Fibroblast of lung (primary cell): ENCODE measurements around the gene PKN3. TPM values are rescaled to one million over a fixed set of nuclear protein-coding genes. Genes with fewer than 3 reads are reported as not detected.
A peak's percentile ranks its signal among the peaks of the same experiment; 100 is the strongest.

Experiments
- DNase-seq, 2 donors: peaks; one replicate each; pipeline versions ENCODE4 v3.0.0 to v3.0.0-alpha.2; 2010; ENCODE audit warnings: low read depth in 2 of 2
- H2AFZ ChIP-seq: 2 replicates; pipeline ENCODE4 v1.5.1; 2012; ENCODE audit warnings: low read length, control low read depth, inconsistent platforms
- H3K27ac ChIP-seq: 2 replicates; pipeline ENCODE4 v1.5.1; 2011; ENCODE audit warnings: low read length, control low read depth; ENCODE audit not compliant: insufficient read depth
- H3K27me3 ChIP-seq: 2 replicates; pipeline ENCODE4 v1.5.1; 2011; ENCODE audit warnings: mild to moderate bottlenecking, low read length; ENCODE audit not compliant: control insufficient read depth, insufficient read depth
- H3K36me3 ChIP-seq: 2 replicates; pipeline ENCODE4 v1.5.1; 2011; ENCODE audit warnings: low read length; ENCODE audit not compliant: control insufficient read depth, insufficient read depth
- H3K4me1 ChIP-seq: 2 replicates; pipeline ENCODE4 v1.5.1; 2011; ENCODE audit warnings: low read length; ENCODE audit not compliant: control insufficient read depth, insufficient read depth; ENCODE audit errors: extremely low read depth
- H3K4me2 ChIP-seq: 2 replicates; pipeline ENCODE4 v1.5.1; 2011; ENCODE audit warnings: low read length, control low read depth; ENCODE audit not compliant: insufficient read depth; ENCODE audit errors: extremely low read depth
- H3K4me3 ChIP-seq, 4 experiments: fragments of 200-600 bp in 1 of 4; sonication (generic) in 1 of 4; replicated peaks in 1 of 4; 2 replicates each; pipeline ENCODE4 v1.5.1; 2011 to 2016; ENCODE audit warnings: low read length in 4 of 4, low read depth in 3 of 4, mild to moderate bottlenecking in 3 of 4, control low read depth in 2 of 4, inconsistent platforms in 1 of 4, mixed read lengths in 1 of 4; ENCODE audit not compliant: insufficient read depth in 1 of 4; ENCODE audit errors: control extremely low read depth in 1 of 4
- H3K79me2 ChIP-seq: 2 replicates; pipeline ENCODE4 v1.5.1; 2012; ENCODE audit warnings: mild to moderate bottlenecking, low read length, inconsistent platforms; ENCODE audit not compliant: control insufficient read depth, insufficient read depth
- H3K9ac ChIP-seq: 2 replicates; pipeline ENCODE4 v1.5.1; 2011; ENCODE audit warnings: mild to moderate bottlenecking, low read length, control low read depth; ENCODE audit not compliant: insufficient read depth
- H3K9me3 ChIP-seq: 2 replicates; pipeline ENCODE4 v1.5.1; 2012; ENCODE audit warnings: low read depth, low read length; ENCODE audit not compliant: control insufficient read depth, insufficient read depth
- H4K20me1 ChIP-seq: 2 replicates; pipeline ENCODE4 v1.5.1; 2011; ENCODE audit warnings: low read length; ENCODE audit not compliant: control insufficient read depth, insufficient read depth; ENCODE audit errors: extremely low read depth
- CTCF ChIP-seq, 2 donors: IDR thresholded peaks in 1 of 2; conservative IDR thresholded peaks in 1 of 2; 1 replicate in 1 of 2; 2 replicates in 1 of 2; pipeline ENCODE4 v1.5.1; 2011 to 2012; ENCODE audit warnings: low read length in 2 of 2, control low read depth in 1 of 2, inconsistent platforms in 1 of 2, low read depth in 1 of 2, mild to moderate bottlenecking in 1 of 2
- EZH2 ChIP-seq: IDR thresholded peaks from 2 replicates; pipeline ENCODE4 v1.5.1; 2012; ENCODE audit warnings: low read length, control low read depth, mild to moderate bottlenecking; ENCODE audit errors: missing control alignments
- polyA plus RNA-seq, 2 donors: library from polyadenylated mRNA; depleted of rRNA in 1 of 2; stranded (reverse) in 1 of 2; unstranded in 1 of 2; fragments of >200 nt; gene quantifications; 2 replicates each; pipeline ENCODE4 v1.2.1, GENCODE V29; 2011 to 2012; ENCODE audit warnings: missing spikeins in 1 of 2
- total RNA-seq: library from RNA; depleted of rRNA; stranded (reverse); fragments of >200 nt; gene quantifications from 2 replicates; pipeline ENCODE4 v1.2.1, GENCODE V29; 2014

PKN3 gene
- total and polyA plus RNA-seq, 2 donors (not counting 1 experiment from before 2014, with no cell fraction given): 1.7 to 1.8 TPM

GRCh38 chr9:128733256-128733655 lies 31.0 kb downstream of the PKN3 start:
- H3K79me2 ChIP-seq: no peaks in the 10 kb centered on the region
- no peaks in the 10 kb centered on the region for H3K27me3 ChIP-seq
- no peaks in the 10 kb centered on the region for H3K4me1 ChIP-seq
- H3K4me2 ChIP-seq: peak overlapping the region; percentile 2
- DNase-seq: peak; percentile 80 to 85
- H3K36me3 ChIP-seq: peaks cover 8% of the 10 kb centered on the region
- no peak overlapping the region for H3K4me3 ChIP-seq
- H3K27ac ChIP-seq: no peak overlapping the region
- H2AFZ ChIP-seq: peak overlapping the region; percentile 77
- H3K9me3 ChIP-seq: no peaks in the 10 kb centered on the region
- H4K20me1 ChIP-seq: no peaks in the 10 kb centered on the region
- TF ChIP-seq EZH2 (no peak), CTCF (conservative IDR thresholded peaks at IDR 0.05 in 1 of 2, IDR thresholded peaks at IDR 0.05 in 1 of 2; ENCODE audit: low read depth in 1 of 2, low read length in 2 of 2) (peak; percentile 62 to 87)
- no peak overlapping the region for H3K9ac ChIP-seq

GRCh38 chr9:128735373-128735772 lies 33.1 kb downstream of the PKN3 start:
- TF ChIP-seq EZH2 (no peak), CTCF (conservative IDR thresholded peaks at IDR 0.05 in 1 of 2, IDR thresholded peaks at IDR 0.05 in 1 of 2; ENCODE audit: low read depth in 1 of 2, low read length in 2 of 2) (no peak)
- Histone ChIP-seq H3K4me2 (no peak overlapping the region), H3K36me3 (peaks cover 7% of the 10 kb centered on the region), H2AFZ (no peak overlapping the region), H3K4me3 (no peak overlapping the region), H4K20me1 (no peaks in the 10 kb centered on the region), H3K79me2 (no peaks in the 10 kb centered on the region), H3K9ac (no peak overlapping the region), H3K27me3 (no peaks in the 10 kb centered on the region), H3K9me3 (no peaks in the 10 kb centered on the region), H3K4me1 (no peaks in the 10 kb centered on the region), H3K27ac (no peak overlapping the region)
- no peak for DNase-seq

DNA sequence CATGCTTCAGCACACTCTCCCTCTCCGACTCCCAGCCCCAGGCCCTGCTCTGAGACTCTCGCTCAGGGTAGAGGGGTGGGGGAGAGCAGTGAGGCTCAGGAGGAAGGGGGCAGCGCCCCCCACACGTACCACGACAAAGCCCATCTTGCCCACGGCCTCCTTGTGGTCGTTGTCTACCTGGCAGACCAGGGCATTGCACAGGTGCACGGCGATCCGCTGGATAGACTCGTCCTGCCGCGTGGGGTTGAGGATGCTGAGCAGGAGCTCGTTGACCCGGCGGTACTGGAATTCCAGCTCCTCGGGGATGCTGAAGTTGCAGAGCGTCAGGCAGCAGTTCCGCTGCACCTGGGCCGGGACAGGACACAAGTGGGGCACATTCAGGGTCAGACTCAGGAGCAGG lies 40.1 kb downstream of the PKN3 start:
- no peak for DNase-seq
- H3K4me2 ChIP-seq: no peak overlapping the region
- TF ChIP-seq EZH2: no peak
- no peak for TF ChIP-seq CTCF (conservative IDR thresholded peaks at IDR 0.05 in 1 of 2, IDR thresholded peaks at IDR 0.05 in 1 of 2; ENCODE audit: low read depth in 1 of 2, low read length in 2 of 2)
- H3K9me3 ChIP-seq: no peaks in the 10 kb centered on the region
- H3K4me3 ChIP-seq: no peak overlapping the region
- no peaks in the 10 kb centered on the region for H3K27me3 ChIP-seq
- H3K4me1 ChIP-seq: no peaks in the 10 kb centered on the region
- H3K9ac ChIP-seq: no peak overlapping the region
- H3K79me2 ChIP-seq: no peaks in the 10 kb centered on the region
- H3K27ac ChIP-seq: no peak overlapping the region
- H3K36me3 ChIP-seq: no peaks in the 10 kb centered on the region
- H2AFZ ChIP-seq: no peak overlapping the region
- no peaks in the 10 kb centered on the region for H4K20me1 ChIP-seq
